Liver (tissue), 3 donors: ENCODE results near the gene ARID3C.

ENCODE experiments used
- FOXA1 ChIP-seq: IDR thresholded peaks from 2 replicates; pipeline ENCODE4 v1.6.1; 2016; ENCODE audit warnings: antibody characterized with exemption
- FOXA2 ChIP-seq: IDR thresholded peaks from 2 replicates; pipeline ENCODE4 v1.6.1; 2016; ENCODE audit warnings: antibody characterized with exemption
- GABPA ChIP-seq, 2 donors: IDR thresholded peaks in 1 of 2; conservative IDR thresholded peaks in 1 of 2; 2 replicates each; pipeline ENCODE4 v1.6.1; 2016; ENCODE audit warnings: antibody characterized with exemption in 2 of 2, mild to moderate bottlenecking in 1 of 2, moderate library complexity in 1 of 2
- HNF4G ChIP-seq: IDR thresholded peaks from 2 replicates; pipeline ENCODE4 v1.6.1; 2016; ENCODE audit warnings: antibody characterized with exemption
- SP1 ChIP-seq: IDR thresholded peaks from 2 replicates; pipeline ENCODE4 v1.6.1; 2018; ENCODE audit warnings: antibody characterized with exemption, mild to moderate bottlenecking
- TAF1 ChIP-seq: conservative IDR thresholded peaks from 2 replicates; pipeline ENCODE4 v1.6.1; 2016; ENCODE audit warnings: antibody characterized with exemption, mild to moderate bottlenecking
- YY1 ChIP-seq: IDR thresholded peaks from 2 replicates; pipeline ENCODE4 v1.6.1; 2016; ENCODE audit warnings: antibody characterized with exemption, mild to moderate bottlenecking
- TF ChIP-seq, protein P1 (sequence below): fragments of 150-350 bp; IDR thresholded peaks from 2 replicates; pipeline ENCODE4 v1.5.1; 2017; ENCODE audit warnings: improper control_type of control experiment, low read depth, low read length; ENCODE audit not compliant: missing input control
- TF ChIP-seq, protein P2 (sequence below): IDR thresholded peaks from 2 replicates; pipeline ENCODE4 v1.6.1; 2016; ENCODE audit warnings: antibody characterized with exemption
- TF ChIP-seq, protein P3 (sequence below): IDR thresholded peaks from 2 replicates; pipeline ENCODE4 v1.6.1; 2016; ENCODE audit warnings: antibody characterized with exemption
- donor health status: healthy.
- donor health status: healthy.

DNA sequence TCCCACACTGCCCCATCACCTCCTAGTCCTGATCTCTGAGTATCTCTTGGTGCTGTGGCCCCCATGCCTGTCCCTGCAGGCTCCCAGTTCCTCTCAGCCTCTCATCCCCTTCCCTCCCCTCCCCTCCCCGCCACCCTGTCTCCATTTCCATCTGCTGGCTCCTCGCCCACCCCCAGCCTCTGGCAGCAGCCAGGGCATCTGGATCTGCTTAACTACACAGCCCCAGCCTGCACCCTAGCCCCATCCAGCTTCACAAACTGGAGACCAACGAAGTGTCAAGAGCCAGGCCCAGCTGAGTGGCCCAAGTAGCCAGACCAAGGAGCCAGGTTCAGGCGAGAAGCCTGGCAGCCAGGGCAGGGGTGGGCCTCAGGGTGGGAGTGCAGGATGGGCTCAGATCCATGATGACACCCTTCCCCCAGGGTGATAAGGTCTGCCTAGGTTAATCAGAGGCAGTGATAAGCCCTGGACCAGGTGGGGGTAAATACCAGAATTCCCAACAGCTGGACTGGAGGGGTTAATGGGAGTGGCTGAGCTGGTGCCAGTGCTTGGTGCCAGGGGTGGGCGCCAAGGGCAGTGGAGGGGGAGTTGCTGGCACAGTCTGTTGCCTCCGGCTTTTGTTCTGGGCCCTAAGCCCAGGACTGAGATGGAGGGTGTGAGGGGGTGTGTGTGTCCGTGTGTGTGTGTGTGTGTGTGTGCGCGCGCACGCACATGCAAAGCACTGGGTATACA is 25.6 kb upstream of the ARID3C start:
- TF ChIP-seq, protein P1, sequence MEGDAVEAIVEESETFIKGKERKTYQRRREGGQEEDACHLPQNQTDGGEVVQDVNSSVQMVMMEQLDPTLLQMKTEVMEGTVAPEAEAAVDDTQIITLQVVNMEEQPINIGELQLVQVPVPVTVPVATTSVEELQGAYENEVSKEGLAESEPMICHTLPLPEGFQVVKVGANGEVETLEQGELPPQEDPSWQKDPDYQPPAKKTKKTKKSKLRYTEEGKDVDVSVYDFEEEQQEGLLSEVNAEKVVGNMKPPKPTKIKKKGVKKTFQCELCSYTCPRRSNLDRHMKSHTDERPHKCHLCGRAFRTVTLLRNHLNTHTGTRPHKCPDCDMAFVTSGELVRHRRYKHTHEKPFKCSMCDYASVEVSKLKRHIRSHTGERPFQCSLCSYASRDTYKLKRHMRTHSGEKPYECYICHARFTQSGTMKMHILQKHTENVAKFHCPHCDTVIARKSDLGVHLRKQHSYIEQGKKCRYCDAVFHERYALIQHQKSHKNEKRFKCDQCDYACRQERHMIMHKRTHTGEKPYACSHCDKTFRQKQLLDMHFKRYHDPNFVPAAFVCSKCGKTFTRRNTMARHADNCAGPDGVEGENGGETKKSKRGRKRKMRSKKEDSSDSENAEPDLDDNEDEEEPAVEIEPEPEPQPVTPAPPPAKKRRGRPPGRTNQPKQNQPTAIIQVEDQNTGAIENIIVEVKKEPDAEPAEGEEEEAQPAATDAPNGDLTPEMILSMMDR: no peak
- TF ChIP-seq TAF1 (no peak), FOXA2 (no peak), GABPA (IDR thresholded peaks at IDR 0.05 in 1 of 2, conservative IDR thresholded peaks at IDR 0.05 in 1 of 2) (no peak), FOXA1 (no peak), HNF4G (no peak), YY1 (no peak), SP1 (no peak)
- TF ChIP-seq, protein P2, sequence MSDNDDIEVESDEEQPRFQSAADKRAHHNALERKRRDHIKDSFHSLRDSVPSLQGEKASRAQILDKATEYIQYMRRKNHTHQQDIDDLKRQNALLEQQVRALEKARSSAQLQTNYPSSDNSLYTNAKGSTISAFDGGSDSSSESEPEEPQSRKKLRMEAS: no peak
- TF ChIP-seq, protein P3, sequence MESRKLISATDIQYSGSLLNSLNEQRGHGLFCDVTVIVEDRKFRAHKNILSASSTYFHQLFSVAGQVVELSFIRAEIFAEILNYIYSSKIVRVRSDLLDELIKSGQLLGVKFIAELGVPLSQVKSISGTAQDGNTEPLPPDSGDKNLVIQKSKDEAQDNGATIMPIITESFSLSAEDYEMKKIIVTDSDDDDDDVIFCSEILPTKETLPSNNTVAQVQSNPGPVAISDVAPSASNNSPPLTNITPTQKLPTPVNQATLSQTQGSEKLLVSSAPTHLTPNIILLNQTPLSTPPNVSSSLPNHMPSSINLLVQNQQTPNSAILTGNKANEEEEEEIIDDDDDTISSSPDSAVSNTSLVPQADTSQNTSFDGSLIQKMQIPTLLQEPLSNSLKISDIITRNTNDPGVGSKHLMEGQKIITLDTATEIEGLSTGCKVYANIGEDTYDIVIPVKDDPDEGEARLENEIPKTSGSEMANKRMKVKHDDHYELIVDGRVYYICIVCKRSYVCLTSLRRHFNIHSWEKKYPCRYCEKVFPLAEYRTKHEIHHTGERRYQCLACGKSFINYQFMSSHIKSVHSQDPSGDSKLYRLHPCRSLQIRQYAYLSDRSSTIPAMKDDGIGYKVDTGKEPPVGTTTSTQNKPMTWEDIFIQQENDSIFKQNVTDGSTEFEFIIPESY: no peak
